NCI-H2171 treated with DMSO at 0.1 percent for 48 hours (cell line): ENCODE results near the gene POLQ.
"Not testable (repeated sequence)": the region's sequence is repeated elsewhere in the genome, so short reads cannot be mapped to it uniquely, and the experiment has no call there.

Experiments used
- DNase-seq: peaks from one replicate; lab custom pipeline; 2025; lab: John Stamatoyannopoulos, UW

POLQ gene

GRCh38 chr3:121424549-121424948, 121.2 kb downstream of the POLQ start:
- DNase-seq: no peak

- no peak for DNase-seq
Measured at GRCh38 chr3:121418182-121418581, 127.6 kb downstream of the POLQ start.

GRCh38 chr3:121414924-121415323, 130.9 kb downstream of the POLQ start:
- DNase-seq: no peak

- DNase-seq: no peak
Measured at GRCh38 chr3:121411523-121411922, 134.3 kb downstream of the POLQ start.

- no peak for DNase-seq
Measured at GRCh38 chr3:121405631-121406030, 140.2 kb downstream of the POLQ start.

GRCh38 chr3:121399820-121400219, 146.0 kb downstream of the POLQ start:
- no peak for DNase-seq

GRCh38 chr3:121398051-121398450, 147.7 kb downstream of the POLQ start:
- DNase-seq: not testable (repeated sequence)

- DNase-seq: not testable (repeated sequence)
Measured at GRCh38 chr3:121395967-121396366, 149.8 kb downstream of the POLQ start.

GRCh38 chr3:121388308-121388707, 157.5 kb downstream of the POLQ start:
- DNase-seq: not testable (repeated sequence)
